HepG2 (cell line): ENCODE measurements around the gene ANKRD13D.

Experiments
- HDAC1 ChIP-seq: sonication (generic); formaldehyde crosslinking; IDR thresholded peaks from 2 replicates; pipeline ENCODE4 v1.5.1; 2020; ENCODE audit warnings: mild to moderate bottlenecking, missing genetic modification reagents
- NBN ChIP-seq: fragments of 450-650 bp; conservative IDR thresholded peaks from 2 replicates; pipeline ENCODE4 v1.6.1; 2017
- TF ChIP-seq, protein P1 (sequence below): IDR thresholded peaks from 2 replicates; pipeline ENCODE4 v1.6.1; 2012; ENCODE audit warnings: inconsistent platforms

- TF ChIP-seq NBN (no peak), HDAC1 (CRISPR knock-in tag) (no peak)
- TF ChIP-seq, protein P1, sequence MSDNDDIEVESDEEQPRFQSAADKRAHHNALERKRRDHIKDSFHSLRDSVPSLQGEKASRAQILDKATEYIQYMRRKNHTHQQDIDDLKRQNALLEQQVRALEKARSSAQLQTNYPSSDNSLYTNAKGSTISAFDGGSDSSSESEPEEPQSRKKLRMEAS: no peak
These were observed 48.2 kb downstream of the ANKRD13D start for GRCh38 chr11:67337257-67337656.
